ENCODE results near the gene PROSER2.

The PROSER2 gene

DNA sequence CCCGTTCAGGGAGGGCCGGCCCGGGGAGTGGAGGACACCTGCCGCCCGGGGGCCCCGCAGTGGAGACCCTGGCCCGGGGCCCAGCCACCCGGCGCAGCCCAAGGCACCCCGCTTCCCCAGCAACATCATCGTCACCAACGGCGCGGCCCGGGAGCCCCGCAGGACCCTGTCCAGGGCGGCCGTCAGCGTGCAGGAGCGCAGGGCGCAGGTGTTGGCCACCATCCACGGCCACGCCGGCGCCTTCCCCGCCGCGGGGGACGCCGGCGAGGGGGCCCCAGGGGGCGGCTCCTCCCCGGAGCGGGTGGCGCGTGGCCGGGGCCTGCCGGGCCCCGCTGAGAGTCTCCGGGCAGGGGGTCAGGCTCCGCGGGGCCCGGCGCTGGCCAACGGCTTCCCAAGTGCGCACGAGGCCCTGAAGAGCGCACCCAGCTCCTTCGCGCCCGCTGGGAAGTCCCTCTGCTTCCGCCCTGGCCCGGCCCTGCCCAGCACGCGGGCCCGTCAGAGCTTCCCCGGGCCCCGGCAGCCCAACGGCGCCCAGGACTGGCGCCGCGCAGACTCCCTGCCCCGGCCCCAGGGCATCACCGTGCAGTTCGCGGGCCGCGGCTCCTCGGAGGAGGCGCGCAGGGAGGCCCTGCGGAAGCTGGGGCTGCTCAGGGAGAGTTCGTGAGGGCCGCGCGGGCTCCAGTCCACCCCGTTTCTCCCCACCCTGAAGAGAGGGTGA, 46.7 kb downstream of the PROSER2 start:
- no peak for DNase-seq

DNA sequence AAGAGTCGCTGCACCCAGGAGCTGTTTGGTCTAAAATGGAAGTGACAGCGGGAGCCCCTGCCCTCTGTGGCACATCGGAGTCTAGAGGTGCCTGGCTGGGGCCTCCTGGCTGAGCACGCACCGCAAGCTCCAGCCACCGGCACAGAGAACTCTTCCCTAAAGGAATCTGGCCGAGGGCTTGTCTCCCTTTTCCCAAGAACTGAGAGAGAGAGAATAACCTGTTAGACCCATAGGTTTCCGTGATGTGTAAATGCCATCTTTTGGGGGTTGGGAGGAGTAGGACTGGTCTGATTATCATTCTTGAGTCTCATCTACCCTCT, 47.3 kb downstream of the PROSER2 start:
- no peak for DNase-seq

DNA sequence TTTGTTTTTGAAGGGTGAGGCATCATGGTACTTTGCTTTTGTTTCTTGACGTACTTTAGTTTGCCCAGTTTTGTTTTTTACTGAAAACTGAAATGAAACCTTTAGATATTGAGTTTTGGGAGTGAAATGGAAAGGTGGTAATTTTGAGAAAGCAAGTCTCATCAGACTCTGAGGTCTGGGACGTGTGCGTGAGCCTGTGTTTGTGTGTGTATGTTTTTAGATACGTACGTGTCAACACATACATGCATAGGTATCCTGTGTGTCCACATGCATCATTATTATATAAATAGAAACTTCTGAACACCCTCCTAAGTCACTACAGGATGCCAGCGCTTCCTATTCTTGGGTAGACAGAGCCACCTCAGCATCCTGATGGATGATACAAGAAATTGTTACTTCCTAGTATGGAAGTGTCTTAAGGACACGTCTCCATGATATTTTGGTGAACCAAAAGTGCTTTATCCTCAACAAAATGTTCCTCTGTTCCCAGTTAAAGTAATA, 47.8 kb downstream of the PROSER2 start:
- no peak for DNase-seq

DNA sequence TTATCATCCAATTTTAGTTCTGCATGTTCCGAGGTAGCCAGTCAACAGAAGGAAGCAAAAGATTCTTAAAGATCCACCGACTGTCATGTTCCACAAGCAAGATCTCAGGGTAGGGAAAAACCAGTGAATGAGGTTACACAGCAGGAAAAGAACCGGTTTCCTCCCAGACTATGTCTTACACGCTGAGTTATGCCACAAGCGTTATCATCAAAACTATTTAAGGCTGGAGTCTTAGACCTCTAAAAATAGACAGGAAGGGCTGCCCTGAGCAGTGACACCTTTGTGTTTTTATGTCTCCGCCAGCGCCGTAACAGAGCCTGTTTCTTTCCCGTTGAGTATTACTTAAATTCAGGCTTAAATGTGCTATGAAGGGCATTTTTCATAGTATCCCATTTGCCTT, 48.3 kb downstream of the PROSER2 start:
- no peak for DNase-seq

DNA sequence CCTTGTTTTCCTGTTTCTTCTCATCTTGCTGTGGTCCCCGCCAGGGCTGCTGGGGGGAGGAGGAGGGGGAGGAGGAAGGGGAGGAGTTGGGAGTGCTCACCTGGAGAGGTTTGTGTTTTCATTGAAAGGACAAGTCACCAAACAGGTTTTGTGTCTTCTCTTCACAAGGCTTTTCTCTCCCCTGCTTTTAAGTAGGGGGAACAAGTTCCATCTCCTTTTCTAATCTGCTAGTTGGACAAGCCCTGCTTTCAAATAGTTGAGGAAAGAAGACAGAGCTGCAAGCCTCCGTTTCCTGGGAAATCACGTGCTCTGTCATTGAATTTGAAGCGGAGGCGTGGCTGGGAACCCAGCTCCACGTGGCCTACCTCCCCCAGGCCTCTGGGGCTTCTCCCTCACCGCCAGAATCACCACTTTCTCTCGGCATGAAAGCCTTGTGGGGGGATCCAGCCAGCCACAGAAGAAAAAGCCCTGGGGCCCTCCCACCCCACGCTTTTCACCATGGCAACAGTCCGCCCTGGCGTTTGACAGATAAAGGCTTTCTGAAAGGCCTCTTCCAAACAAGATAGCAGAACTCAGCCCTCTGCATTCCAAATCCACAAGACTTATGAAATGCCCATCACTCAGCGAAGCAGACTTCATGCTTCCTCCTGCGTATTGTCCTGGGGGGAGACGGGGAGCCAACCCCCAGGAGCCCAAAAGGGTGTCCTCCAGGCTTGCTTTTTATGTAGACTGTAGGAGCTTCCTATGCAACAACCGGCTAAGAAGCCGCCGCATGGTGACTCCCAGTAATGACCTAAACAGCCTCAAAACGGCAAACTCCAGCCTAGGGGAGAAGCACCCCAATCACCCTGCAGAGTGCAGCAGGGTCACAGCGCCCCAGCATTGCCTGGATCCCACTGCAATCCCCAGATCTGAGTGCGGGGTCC, 51.7 kb downstream of the PROSER2 start:
- peak; percentile 30 for DNase-seq

DNA sequence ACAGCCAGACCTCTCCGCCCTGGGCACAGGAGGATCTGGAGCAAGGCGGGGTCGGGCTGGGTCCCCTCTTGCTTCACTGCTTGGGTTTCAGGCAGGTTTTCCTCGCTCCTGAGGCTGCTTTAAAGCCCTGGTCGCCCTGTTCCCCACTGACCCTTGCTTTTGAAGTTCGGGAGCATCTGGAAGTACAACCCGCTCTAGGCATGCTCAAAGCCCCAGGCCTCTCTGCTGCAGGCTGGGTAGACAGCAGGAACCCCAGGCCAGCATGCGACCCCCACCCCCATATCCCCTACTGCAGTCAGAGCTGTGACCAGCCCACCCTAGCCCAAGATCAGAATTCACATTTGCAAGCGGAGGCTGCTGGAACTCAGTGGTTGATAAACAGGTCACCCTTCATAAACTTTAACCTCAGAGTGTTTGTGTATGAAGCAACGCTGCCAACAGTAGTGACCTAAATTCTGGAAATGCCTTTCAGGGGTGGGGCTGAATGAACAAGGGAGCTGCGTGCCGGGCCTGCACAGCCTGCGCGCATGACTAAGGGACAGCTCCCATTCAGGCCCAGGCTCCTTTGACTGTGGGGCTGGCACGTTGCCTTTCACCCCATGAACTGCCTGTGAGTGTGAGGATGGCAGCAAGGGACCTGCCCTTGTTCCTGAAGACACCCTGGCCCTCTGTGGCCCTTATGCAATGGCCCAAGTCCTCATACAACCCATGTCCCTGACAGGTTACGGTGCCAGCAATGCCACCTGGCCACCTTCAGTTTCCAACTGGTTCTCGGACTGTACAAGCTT, 52.5 kb downstream of the PROSER2 start:
- DNase-seq, result peak; percentile 35

DNA sequence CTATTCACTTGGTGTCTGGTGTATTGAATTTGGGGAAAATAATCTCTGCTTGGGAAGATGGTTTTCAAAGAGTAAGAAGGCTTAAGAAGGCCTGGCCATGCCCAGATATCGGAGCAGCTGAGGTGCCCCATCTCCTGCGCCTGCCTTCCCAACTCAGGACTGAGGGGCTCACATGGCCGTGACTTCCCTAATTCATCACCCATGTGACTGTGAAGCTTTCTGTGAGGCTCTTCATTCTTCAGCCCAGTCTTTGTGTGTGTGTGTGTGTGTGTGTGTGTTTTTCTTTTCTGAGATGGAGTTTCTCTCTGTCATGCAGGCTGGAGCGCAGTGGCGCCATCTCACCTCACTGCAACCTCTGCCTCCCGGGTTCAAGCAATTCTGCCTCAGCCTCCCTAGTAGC, 53.2 kb downstream of the PROSER2 start:
- no peak for DNase-seq

DNA sequence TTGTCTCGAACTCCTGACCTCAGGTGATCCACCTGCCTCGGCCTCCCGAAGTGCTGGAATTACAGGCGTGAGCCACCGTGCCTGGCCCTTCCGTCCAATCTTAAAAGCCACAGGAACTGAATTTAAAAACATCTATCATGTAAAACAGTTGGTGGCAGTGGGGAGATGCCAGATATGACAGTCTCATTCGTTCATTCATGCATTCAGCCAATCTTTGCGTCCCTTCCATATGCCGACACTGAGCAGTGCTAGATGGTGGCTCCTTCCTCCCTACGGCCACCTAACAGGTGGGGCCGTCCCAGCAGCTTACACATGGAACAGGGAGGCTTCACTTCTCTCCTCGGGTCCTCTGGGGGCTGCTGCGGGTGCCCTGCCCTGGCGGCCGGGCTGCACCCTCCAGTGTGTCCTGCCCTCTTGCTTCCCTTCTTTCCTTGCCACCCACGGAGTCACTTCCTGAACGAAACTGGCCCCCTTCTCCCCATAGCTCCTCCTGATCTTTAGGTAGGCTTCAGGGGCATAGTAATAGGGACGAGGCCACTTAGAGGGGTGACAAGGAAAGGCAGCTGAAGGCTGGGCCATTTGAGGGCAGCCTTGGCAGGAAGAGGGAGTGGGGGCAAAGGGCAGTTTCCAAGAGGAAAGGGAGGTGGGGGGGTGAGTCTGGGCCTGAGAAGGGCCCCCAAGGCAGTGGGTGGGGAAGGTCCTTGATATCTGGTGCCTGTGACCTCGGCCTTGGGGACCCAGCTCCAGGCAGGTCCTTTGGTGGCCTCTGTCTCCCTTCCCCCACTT, 53.8 kb downstream of the PROSER2 start:
- DNase-seq, result no peak

DNA sequence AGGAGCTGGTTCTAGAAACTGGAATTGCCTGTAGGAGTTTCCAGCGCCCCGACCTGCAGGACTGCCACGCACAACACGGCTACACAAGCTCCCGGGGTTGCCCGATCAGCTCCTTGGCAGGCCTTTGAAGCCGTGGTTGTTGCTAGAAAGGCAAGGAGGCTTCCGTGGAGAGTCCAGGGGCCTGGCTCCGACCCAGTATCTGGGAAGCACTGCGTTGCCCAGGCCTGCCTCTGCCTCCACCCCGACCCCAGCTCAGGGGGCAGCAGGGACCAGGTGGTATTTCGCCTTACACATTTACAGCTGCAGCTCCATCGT, 54.4 kb downstream of the PROSER2 start:
- no peak for DNase-seq

DNA sequence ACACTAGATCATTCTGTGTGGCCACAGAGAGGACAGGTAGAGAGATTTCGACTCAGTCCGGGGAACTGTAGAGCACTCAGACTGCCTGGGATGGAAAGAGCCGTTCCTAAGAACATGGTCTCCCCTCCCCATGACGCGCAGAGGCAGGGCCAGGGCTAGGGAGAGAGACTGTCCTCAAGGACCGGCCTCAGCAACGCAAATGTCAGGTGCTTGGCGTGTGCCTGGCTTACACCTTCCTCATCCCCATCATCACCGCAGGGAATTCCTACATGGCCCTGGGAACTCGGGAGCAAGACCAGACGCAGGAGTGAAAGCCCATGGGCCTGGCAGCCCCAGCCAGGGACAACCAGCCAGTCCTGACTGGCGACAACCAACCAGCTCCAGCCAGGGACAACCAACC, 55.6 kb downstream of the PROSER2 start:
- no peak for DNase-seq

DNA sequence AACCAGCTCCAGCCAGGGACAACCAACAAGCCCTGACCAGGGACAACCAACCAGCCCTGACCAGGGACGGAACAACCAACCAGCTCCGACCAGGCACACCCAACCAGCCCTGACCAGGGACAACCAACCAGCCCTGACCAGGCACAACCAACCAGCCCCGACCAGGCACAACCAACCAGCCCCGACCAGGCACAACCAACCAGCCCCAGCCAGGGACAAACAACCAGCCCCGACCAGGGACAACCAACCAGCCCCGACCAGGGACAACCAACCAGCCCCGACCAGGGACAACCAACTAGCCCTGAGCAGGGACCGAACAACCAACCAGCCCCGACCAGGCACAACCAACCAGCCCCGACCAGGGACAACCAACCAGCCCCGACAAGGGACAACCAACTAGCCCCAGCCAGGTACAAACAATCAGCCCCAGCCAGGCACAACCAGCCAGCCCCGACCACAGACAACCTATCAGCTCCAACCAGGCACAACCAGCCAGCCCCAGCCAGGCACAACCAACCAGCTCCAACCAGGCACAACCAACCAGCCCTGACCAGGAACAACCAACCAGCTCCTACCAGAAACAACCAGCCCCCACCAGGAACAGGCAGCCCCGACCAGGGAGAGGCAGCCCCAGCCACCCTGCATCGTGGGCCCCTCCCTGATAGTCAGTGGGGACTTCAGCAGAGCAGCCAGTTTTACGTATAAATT, 56.4 kb downstream of the PROSER2 start:
- DNase-seq, result no peak

DNA sequence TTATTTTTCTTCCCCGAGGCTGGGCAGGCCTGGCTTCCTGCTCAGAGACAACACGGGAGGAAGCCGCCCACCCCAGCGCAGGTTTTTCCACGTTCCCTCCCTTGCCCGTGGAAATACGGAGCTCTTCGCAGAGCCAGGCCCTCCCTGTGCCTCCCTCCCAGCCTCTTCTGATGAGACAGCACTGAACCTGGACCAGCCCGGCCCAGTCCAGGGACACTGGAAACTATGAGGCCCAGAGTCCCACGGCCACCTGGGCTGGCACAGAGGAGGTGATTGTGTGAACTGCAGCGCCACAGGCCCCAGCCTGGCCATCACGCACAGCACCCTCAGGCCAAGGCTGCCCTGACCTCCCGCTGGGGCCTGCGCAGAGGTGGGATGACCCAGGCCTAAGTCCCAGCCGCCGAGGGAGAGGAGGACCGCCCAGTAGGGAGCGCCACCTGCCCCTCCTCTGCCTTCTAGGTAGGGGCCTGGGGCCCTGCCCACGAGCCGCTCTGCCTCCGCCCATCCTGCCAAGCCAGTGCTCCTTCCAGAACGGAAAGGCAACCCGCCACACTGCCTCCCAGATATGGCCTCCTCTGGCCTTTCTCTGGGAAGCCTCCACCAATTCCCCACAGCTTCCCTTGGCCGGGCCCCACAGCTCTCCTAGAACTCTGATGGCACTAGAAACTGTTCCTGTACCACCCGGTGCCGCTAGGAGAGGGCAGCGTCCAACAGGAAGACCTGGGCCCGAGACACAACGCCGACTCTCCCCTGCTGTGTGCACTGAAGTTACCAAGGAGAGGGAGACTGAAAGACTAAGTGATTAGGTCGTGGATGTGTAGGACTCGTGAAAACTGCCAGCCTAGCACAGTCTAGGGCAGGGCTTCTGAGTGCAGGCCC, 57.2 kb downstream of the PROSER2 start:
- DNase-seq, result no peak

DNA sequence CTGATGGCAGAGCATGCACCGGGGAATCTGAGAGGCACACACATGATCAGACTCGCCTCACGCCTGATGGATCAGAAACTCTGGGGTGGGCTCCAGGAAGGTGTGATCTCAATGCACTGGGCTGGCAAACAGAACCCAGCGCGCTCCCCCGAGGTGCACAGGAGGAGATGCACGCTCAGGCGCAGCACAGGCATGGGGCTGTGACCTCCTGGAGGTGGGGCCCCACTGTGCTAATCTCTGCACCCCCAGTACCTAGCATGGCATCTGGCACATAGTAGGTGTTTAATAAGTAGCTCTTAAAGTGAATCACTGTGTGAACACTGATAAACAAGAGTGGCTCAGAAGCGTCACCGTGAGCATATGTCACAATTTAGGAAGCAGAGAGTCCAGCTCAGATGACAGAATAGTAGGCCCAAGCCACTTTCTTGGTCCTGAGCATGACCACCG, 57.9 kb downstream of the PROSER2 start:
- DNase-seq, result no peak

DNA sequence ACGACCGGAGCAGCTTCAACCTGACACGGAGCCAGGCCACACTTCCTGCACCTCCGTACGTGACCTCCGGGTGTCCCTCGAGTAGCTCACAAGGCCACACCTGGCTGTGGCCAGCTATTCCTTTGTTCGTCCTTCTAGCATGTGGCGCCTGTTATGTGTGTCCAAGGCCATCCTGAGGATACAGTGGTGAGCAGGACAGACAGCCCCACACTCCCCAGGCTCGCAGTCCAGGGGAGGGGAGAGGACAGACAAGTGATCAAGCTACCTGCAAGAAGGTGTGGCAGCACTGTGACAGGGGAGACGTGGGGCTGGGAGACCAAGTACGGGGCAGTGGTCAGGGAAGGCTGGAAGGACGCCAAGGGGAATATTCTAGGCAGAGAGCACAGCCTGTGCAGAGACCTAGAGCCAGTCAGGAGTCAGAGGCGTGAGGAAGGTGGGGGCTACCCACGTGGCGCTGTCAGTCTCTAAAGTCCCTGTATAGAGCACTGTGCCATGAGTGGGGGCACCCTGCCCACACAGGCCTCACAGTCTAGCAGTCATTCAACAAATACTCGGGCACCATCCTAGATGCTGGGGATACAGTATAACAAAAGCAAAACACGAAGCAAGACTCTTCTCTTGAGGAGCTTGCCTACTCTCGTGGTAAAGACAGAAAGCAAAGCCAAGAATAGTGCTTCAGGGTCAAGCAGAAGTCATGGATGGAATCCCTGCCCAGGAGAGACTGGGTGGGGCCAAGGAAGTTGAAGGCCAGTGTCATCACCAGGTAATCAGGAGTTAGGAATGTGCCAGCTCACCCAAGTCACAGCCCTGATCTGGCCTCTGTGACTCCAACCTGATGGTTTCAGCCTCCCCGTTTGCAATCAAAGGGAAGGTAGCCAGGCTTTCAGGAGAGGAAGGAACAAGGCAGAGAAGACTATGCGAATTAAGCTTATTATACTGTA, 58.6 kb downstream of the PROSER2 start:
- DNase-seq, result no peak

DNA sequence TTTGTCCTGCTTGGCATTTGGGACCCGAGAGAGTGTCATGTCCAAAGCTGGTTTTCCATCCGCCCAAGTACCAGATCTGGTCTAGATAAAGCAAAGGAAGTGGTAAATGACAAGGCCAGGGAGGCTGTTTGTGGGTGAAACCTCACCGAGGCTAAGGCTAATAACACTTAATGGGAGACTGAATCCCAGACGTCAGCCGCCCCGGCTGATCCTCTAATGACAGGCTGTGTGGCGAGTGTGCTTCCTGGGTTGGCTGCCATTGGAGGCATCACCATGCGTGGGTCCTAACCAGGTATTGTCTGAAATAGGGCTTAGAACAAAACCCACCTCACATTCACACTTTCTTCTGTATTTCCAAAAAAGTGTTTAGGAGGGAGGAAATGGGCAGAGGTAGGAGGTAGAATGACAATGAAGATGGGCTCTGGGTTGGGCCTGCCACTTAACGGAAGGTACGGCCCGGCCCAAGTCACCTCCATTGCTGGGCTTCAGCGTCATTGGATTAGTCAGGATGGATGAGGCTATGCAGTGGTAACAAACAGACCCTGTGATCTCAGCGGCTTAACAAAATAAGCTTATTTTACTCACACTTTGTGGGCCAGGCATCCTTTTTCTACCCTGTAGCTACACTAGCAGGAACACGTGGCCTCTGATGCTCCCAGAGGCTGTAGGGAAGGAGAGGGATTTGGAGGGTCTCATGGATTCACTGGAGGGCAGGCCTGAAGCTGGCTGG, 59.7 kb downstream of the PROSER2 start:
- no peak for DNase-seq

DNA sequence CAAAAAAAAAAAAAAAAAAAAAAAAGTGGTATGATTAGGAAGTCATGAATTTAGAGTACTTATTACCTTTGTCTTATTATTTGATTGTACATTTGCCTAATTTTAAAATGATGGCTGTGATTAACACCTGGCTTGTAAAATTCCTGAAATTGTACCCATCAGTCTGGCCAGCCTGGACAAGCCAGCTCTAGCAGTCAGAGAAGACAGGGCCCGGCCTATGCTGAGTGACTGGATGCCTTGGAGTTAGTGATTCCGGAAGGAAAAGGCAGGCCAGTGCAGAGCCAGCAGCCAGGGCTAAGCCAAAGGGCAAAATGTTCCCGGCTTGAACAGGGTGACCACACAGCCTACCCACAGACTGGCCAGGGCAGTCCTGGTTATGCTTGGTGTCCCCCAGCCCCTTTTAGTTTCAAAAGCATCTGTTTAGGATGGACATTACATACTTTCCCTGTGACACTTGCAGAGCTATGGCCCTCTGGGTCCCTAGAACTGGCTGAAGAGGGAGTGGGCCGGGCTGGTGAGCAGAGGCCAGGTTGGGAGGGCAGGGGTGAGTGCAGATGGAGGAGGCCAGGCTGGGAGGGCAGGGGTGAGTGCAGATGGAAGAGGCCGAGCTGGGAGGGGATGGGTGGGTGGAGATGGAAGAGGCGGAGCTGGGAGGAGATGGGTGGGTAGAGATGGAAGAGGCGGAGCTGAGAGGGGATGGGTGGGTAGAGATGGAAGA, 61.7 kb downstream of the PROSER2 start:
- peak; percentile 4 for DNase-seq

DNA sequence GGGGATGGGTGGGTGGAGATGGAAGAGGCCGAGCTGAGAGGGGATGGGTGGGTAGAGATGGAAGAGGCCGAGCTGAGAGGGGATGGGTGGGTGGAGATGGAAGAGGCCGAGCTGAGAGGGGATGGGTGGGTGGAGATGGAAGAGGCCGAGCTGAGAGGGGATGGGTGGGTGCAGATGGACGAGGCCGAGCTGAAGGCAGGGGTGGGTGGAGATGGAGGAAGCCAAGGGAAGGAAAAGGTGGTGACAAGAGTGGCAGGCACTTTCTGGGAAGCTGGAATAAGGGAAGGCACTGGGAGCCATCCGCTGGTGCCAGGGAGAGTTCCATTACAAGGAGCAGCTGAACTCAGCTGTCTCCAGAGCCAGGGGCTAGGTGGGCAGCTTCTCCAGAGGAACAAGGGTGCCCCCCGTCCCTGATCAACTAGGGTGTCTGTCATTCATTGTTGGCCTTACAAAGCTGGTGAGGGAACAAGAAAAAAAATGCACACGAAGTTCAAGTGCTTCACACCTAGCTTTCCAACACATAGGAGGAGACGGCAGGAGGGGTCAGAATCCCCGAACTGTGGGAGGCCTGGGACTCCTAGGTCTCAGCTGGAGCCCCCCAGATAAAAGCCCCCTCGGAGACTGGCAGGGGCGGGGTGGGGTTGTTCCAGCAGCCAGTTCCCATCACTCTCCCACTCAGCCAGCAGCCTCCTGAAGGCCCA, 62.4 kb downstream of the PROSER2 start:
- no peak for DNase-seq

DNA sequence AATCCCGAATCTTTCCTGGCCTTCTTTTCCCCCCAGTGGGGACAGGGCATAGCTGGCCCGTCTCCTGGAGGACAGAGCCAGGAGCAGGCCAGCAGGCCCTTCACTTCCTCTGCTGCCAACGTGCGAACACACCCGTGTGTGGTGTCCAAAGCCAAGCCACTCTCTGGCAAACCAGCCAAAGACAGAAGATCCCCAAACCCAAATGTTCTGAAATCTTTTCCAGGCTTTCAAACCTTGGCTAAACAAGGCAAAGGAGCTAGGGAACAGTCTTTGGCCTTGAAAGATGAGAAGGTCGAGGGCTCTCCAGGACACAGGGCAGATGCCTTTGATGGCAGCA, 63.0 kb downstream of the PROSER2 start:
- DNase-seq, result no peak
